ENCODE data around the gene LTBP1.
"Not testable (repeated sequence)": the region's sequence is repeated elsewhere in the genome, so short reads cannot be mapped to it uniquely, and the experiment has no call there.

Gene LTBP1

GRCh38 chr2:33430856-33431255 is 484.1 kb downstream of the LTBP1 start:
- DNase-seq (ENCODE audit: low spot score) = no peak

GRCh38 chr2:33432871-33433270 is 486.1 kb downstream of the LTBP1 start:
- no peak for DNase-seq (ENCODE audit: low spot score)

GRCh38 chr2:33433279-33434235 is 486.8 kb downstream of the LTBP1 start:
- no peak for DNase-seq (ENCODE audit: low spot score)

- DNase-seq (ENCODE audit: low spot score) = no peak
These were observed 488.8 kb downstream of the LTBP1 start for GRCh38 chr2:33435518-33435917.

GRCh38 chr2:33436083-33436482 is 489.3 kb downstream of the LTBP1 start:
- DNase-seq (ENCODE audit: low spot score) = no peak

- DNase-seq (ENCODE audit: low spot score) = no peak
These were observed 490.5 kb downstream of the LTBP1 start for GRCh38 chr2:33437297-33437696.

- DNase-seq (ENCODE audit: low spot score) = no peak
These were observed 491.1 kb downstream of the LTBP1 start for GRCh38 chr2:33437815-33438214.

- DNase-seq (ENCODE audit: low spot score) = peak; percentile 91
These were observed 494.6 kb downstream of the LTBP1 start for GRCh38 chr2:33441235-33441810.

GRCh38 chr2:33442052-33442451 is 495.3 kb downstream of the LTBP1 start:
- not testable (repeated sequence) for DNase-seq (ENCODE audit: low spot score)

GRCh38 chr2:33442528-33443079 is 495.9 kb downstream of the LTBP1 start:
- DNase-seq (ENCODE audit: low spot score) = peak; percentile 69

- DNase-seq (ENCODE audit: low spot score) = no peak
These were observed 496.6 kb downstream of the LTBP1 start for GRCh38 chr2:33443274-33443829.

GRCh38 chr2:33444967-33445366 is 498.2 kb downstream of the LTBP1 start:
- no peak for DNase-seq (ENCODE audit: low spot score)

GRCh38 chr2:33448220-33448899 is 501.6 kb downstream of the LTBP1 start:
- DNase-seq (ENCODE audit: low spot score) = no peak

Measured in Ammon's horn (tissue), 1 donor.